ENCODE results near the gene MAGI2.

MAGI2 gene

GRCh38 chr7:78167860-78168259, 1285.6 kb downstream of the MAGI2 start:
- Histone ChIP-seq H2AFZ (ENCODE audit: low read depth, low read length) (no peak overlapping the region), H3K9me3 (ENCODE audit: insufficient read depth, low read length, severe bottlenecking) (no peaks in the 10 kb centered on the region), H3K27me3 (ENCODE audit: insufficient read depth, low read length, poor library complexity) (no peaks in the 10 kb centered on the region), H3K9ac (ENCODE audit: low read depth, low read length) (no peak overlapping the region), H4K20me1 (ENCODE audit: insufficient read depth, low read length) (no peaks in the 10 kb centered on the region), H3K27ac (ENCODE audit: low read length) (no peak overlapping the region), H3K4me1 (ENCODE audit: insufficient read depth, low read length) (no peaks in the 10 kb centered on the region), H3K4me2 (ENCODE audit: insufficient read depth, low read length) (no peak overlapping the region), H3K36me3 (ENCODE audit: insufficient read depth, low read length) (no peaks in the 10 kb centered on the region), H3K4me3 (ENCODE audit: low read depth in 1 of 2, low read length in 2 of 2) (no peak overlapping the region), H3K79me2 (ENCODE audit: insufficient read depth, low read length) (no peaks in the 10 kb centered on the region)
- TF ChIP-seq CTCF (IDR thresholded peaks at IDR 0.05; ENCODE audit: borderline replicate concordance, extremely low read depth, low read length, poor library complexity, severe bottlenecking) = no peak
- TF ChIP-seq EZH2 (IDR thresholded peaks at IDR 0.05; ENCODE audit: borderline replicate concordance, low read depth, low read length, severe bottlenecking) = no peak
- no peak for DNase-seq
- no peak for ATAC-seq (ENCODE audit: insufficient read depth, low read depth)

GRCh38 chr7:78165854-78166253, 1287.6 kb downstream of the MAGI2 start:
- Histone ChIP-seq H3K4me1 (ENCODE audit: insufficient read depth, low read length) (no peaks in the 10 kb centered on the region), H3K9me3 (ENCODE audit: insufficient read depth, low read length, severe bottlenecking) (no peaks in the 10 kb centered on the region), H4K20me1 (ENCODE audit: insufficient read depth, low read length) (no peaks in the 10 kb centered on the region), H2AFZ (ENCODE audit: low read depth, low read length) (no peak overlapping the region), H3K4me2 (ENCODE audit: insufficient read depth, low read length) (no peak overlapping the region), H3K36me3 (ENCODE audit: insufficient read depth, low read length) (no peaks in the 10 kb centered on the region), H3K4me3 (ENCODE audit: low read depth in 1 of 2, low read length in 2 of 2) (no peak overlapping the region), H3K27me3 (ENCODE audit: insufficient read depth, low read length, poor library complexity) (no peaks in the 10 kb centered on the region), H3K9ac (ENCODE audit: low read depth, low read length) (no peak overlapping the region), H3K27ac (ENCODE audit: low read length) (no peak overlapping the region), H3K79me2 (ENCODE audit: insufficient read depth, low read length) (no peaks in the 10 kb centered on the region)
- ATAC-seq (ENCODE audit: insufficient read depth, low read depth) (no peak), DNase-seq (no peak)
- TF ChIP-seq CTCF (IDR thresholded peaks at IDR 0.05; ENCODE audit: borderline replicate concordance, extremely low read depth, low read length, poor library complexity, severe bottlenecking) = no peak

- H3K4me2 ChIP-seq (ENCODE audit: insufficient read depth, low read length) = no peak overlapping the region
- no peak overlapping the region for H2AFZ ChIP-seq (ENCODE audit: low read depth, low read length)
- H3K9ac ChIP-seq (ENCODE audit: low read depth, low read length) = no peak overlapping the region
- no peaks in the 10 kb centered on the region for H3K27me3 ChIP-seq (ENCODE audit: insufficient read depth, low read length, poor library complexity)
- H3K4me3 ChIP-seq (ENCODE audit: low read depth in 1 of 2, low read length in 2 of 2) = no peak overlapping the region
- no peaks in the 10 kb centered on the region for H3K36me3 ChIP-seq (ENCODE audit: insufficient read depth, low read length)
- no peaks in the 10 kb centered on the region for H3K4me1 ChIP-seq (ENCODE audit: insufficient read depth, low read length)
- no peak for TF ChIP-seq CTCF (IDR thresholded peaks at IDR 0.05; ENCODE audit: borderline replicate concordance, extremely low read depth, low read length, poor library complexity, severe bottlenecking)
- TF ChIP-seq EZH2 (IDR thresholded peaks at IDR 0.05; ENCODE audit: borderline replicate concordance, low read depth, low read length, severe bottlenecking) = no peak
- no peak overlapping the region for H3K27ac ChIP-seq (ENCODE audit: low read length)
- ATAC-seq (ENCODE audit: insufficient read depth, low read depth) (no peak), DNase-seq (no peak)
- no peaks in the 10 kb centered on the region for H4K20me1 ChIP-seq (ENCODE audit: insufficient read depth, low read length)
- H3K79me2 ChIP-seq (ENCODE audit: insufficient read depth, low read length) = no peaks in the 10 kb centered on the region
- H3K9me3 ChIP-seq (ENCODE audit: insufficient read depth, low read length, severe bottlenecking) = no peaks in the 10 kb centered on the region
Observed at GRCh38 chr7:78165454-78165853, 1288.0 kb downstream of the MAGI2 start.

GRCh38 chr7:78164459-78164858, 1289.0 kb downstream of the MAGI2 start:
- ATAC-seq (ENCODE audit: insufficient read depth, low read depth) (no peak), DNase-seq (no peak)
- Histone ChIP-seq H3K4me3 (ENCODE audit: low read depth in 1 of 2, low read length in 2 of 2) (no peak overlapping the region), H3K27ac (ENCODE audit: low read length) (no peak overlapping the region), H3K4me2 (ENCODE audit: insufficient read depth, low read length) (no peak overlapping the region), H3K27me3 (ENCODE audit: insufficient read depth, low read length, poor library complexity) (no peaks in the 10 kb centered on the region), H3K9me3 (ENCODE audit: insufficient read depth, low read length, severe bottlenecking) (no peaks in the 10 kb centered on the region), H2AFZ (ENCODE audit: low read depth, low read length) (no peak overlapping the region), H3K9ac (ENCODE audit: low read depth, low read length) (no peak overlapping the region), H3K36me3 (ENCODE audit: insufficient read depth, low read length) (no peaks in the 10 kb centered on the region), H3K4me1 (ENCODE audit: insufficient read depth, low read length) (no peaks in the 10 kb centered on the region), H4K20me1 (ENCODE audit: insufficient read depth, low read length) (no peaks in the 10 kb centered on the region), H3K79me2 (ENCODE audit: insufficient read depth, low read length) (no peaks in the 10 kb centered on the region)
- TF ChIP-seq CTCF (IDR thresholded peaks at IDR 0.05; ENCODE audit: borderline replicate concordance, extremely low read depth, low read length, poor library complexity, severe bottlenecking) (no peak), EZH2 (IDR thresholded peaks at IDR 0.05; ENCODE audit: borderline replicate concordance, low read depth, low read length, severe bottlenecking) (no peak)

All from DND-41 (cell line).